IMR-90 (cell line): ENCODE measurements around the gene ATP5MK. TPM values are rescaled to one million over a fixed set of nuclear protein-coding genes. Genes with fewer than 3 reads are reported as not detected.

Source experiments
- ATAC-seq: fragments of 200-7000 bp; cut with Tn5 transposase; 2 replicates; pipeline ENCODE4 v1.9.1; 2020; ENCODE audit warnings: low read depth, mild to moderate bottlenecking, moderate library complexity
- BruUV-seq: library from RNA; stranded (reverse); fragments of 400-500 nt; replicated peaks from 2 replicates; lab custom pipeline; 2021; lab: Mats Ljungman, UMichigan
- CTCF ChIA-PET: fragments of 300-600 bp; formaldehyde crosslinking; extraction: SDS; loops from one replicate; lab custom pipeline; 2021; ENCODE audit warnings: antibody characterized with exemption; lab: Yijun Ruan, JAX
- POLR2A ChIA-PET: fragments of 300-600 bp; sonication (Branson Sonifier 250); formaldehyde crosslinking; loops from one replicate; lab custom pipeline; 2022; ENCODE audit warnings: antibody characterized with exemption; ENCODE audit not compliant: unreplicated experiment; lab: Charles Lee
- DNase-seq: peaks from one replicate; pipeline ENCODE4 v3.0.0; 2013
- H2AFZ ChIP-seq: replicated peaks from 2 replicates; pipeline ENCODE3; 2013; ENCODE audit warnings: low read length, mild to moderate bottlenecking; ENCODE audit not compliant: poor library complexity
- H2AK5ac ChIP-seq: 2 replicates; pipeline ENCODE4 v1.6.1; 2013; ENCODE audit warnings: low read depth, low read length, inconsistent platforms
- H2AK9ac ChIP-seq: replicated peaks from 2 replicates; pipeline ENCODE3; 2013; ENCODE audit warnings: mild to moderate bottlenecking, low read depth, low read length, moderate library complexity; ENCODE audit not compliant: poor library complexity
- H2BK120ac ChIP-seq: 2 replicates; pipeline ENCODE4 v1.6.1; 2013; ENCODE audit warnings: low read depth, low read length, inconsistent platforms
- H2BK15ac ChIP-seq: 3 replicates; pipeline ENCODE4 v1.6.1; 2013; ENCODE audit warnings: low read depth, low read length, inconsistent platforms
- H2BK20ac ChIP-seq: 2 replicates; pipeline ENCODE4 v1.6.1; 2013; ENCODE audit warnings: low read depth, mild to moderate bottlenecking, inconsistent platforms, low read length, moderate library complexity
- H2BK5ac ChIP-seq: 2 replicates; pipeline ENCODE4 v1.6.1; 2013; ENCODE audit warnings: mild to moderate bottlenecking, low read depth, low read length, inconsistent platforms; ENCODE audit not compliant: poor library complexity, severe bottlenecking
- H3K14ac ChIP-seq: replicated peaks from 2 replicates; pipeline ENCODE4 v1.6.1; 2013; ENCODE audit warnings: low read depth, low read length, inconsistent platforms
- H3K18ac ChIP-seq: 2 replicates; pipeline ENCODE4 v1.6.1; 2013; ENCODE audit warnings: low read depth, low read length, control low read depth
- H3K23ac ChIP-seq: 2 replicates; pipeline ENCODE4 v1.6.1; 2013; ENCODE audit warnings: low read depth, low read length, inconsistent platforms
- H3K27ac ChIP-seq: 2 replicates; pipeline ENCODE4 v1.5.1; 2013; ENCODE audit warnings: mild to moderate bottlenecking, control low read depth, low read length; ENCODE audit not compliant: insufficient read depth
- H3K27me3 ChIP-seq: 2 replicates; pipeline ENCODE4 v1.6.1; 2013; ENCODE audit warnings: low read length; ENCODE audit not compliant: control insufficient read depth, insufficient read depth
- H3K36me3 ChIP-seq: 2 replicates; pipeline ENCODE4 v1.6.1; 2013; ENCODE audit warnings: low read length, mixed read lengths; ENCODE audit not compliant: control insufficient read depth, insufficient read depth
- H3K4ac ChIP-seq: 2 replicates; pipeline ENCODE4 v1.6.1; 2013; ENCODE audit warnings: low read depth, low read length, inconsistent platforms
- H3K4me1 ChIP-seq: 2 replicates; pipeline ENCODE4 v1.6.1; 2013; ENCODE audit warnings: low read length, mixed read lengths; ENCODE audit not compliant: control insufficient read depth, insufficient read depth
- H3K4me2 ChIP-seq: 2 replicates; pipeline ENCODE4 v1.6.1; 2013; ENCODE audit warnings: low read depth, mild to moderate bottlenecking, control low read depth, low read length, moderate library complexity
- H3K4me3 ChIP-seq: 2 replicates; pipeline ENCODE4 v1.5.1; 2013; ENCODE audit warnings: low read depth, mild to moderate bottlenecking, control low read depth, low read length, moderate library complexity; ENCODE audit not compliant: insufficient read depth
- H3K56ac ChIP-seq: 2 replicates; pipeline ENCODE4 v1.6.1; 2013; ENCODE audit warnings: low read length, inconsistent platforms; ENCODE audit not compliant: insufficient read depth; ENCODE audit errors: extremely low read depth
- H3K79me1 ChIP-seq, 2 experiments: 2 replicates each; pipeline ENCODE4 v1.6.1; 2013; ENCODE audit warnings: low read length in 2 of 2, inconsistent platforms in 1 of 2, low read depth in 1 of 2
- H3K9ac ChIP-seq: 2 replicates; pipeline ENCODE4 v1.6.1; 2013; ENCODE audit warnings: low read depth, low read length, control low read depth
- H3K9me1 ChIP-seq: 2 replicates; pipeline ENCODE4 v1.6.1; 2013; ENCODE audit warnings: low read length, inconsistent platforms; ENCODE audit not compliant: insufficient read depth
- H3K9me3 ChIP-seq: 2 replicates; pipeline ENCODE4 v1.6.1; 2013; ENCODE audit warnings: low read length; ENCODE audit not compliant: control insufficient read depth, insufficient read depth
- H4K20me1 ChIP-seq: 2 replicates; pipeline ENCODE4 v1.6.1; 2013; ENCODE audit warnings: low read length, inconsistent platforms; ENCODE audit not compliant: insufficient read depth
- H4K5ac ChIP-seq: 2 replicates; pipeline ENCODE4 v1.6.1; 2013; ENCODE audit warnings: mild to moderate bottlenecking, low read depth, low read length, control low read depth
- H4K8ac ChIP-seq, 2 experiments: 2 replicates each; pipeline ENCODE4 v1.6.1; 2013; ENCODE audit warnings: low read depth in 2 of 2, low read length in 2 of 2, control low read depth in 1 of 2, inconsistent platforms in 1 of 2
- H4K91ac ChIP-seq: 2 replicates; pipeline ENCODE4 v1.6.1; 2013; ENCODE audit warnings: low read depth, low read length, inconsistent platforms; ENCODE audit not compliant: insufficient read depth
- CHD1 ChIP-seq: IDR thresholded peaks from 2 replicates; pipeline ENCODE4 v1.6.1; 2012; ENCODE audit warnings: low read depth, low read length, improper control_type of control experiment
- NFE2L2 ChIP-seq: fragments of 150-350 bp; IDR thresholded peaks from 2 replicates; pipeline ENCODE4 v1.6.1; 2016; ENCODE audit warnings: low read depth, mild to moderate bottlenecking, low read length
- POLR2A ChIP-seq: IDR thresholded peaks from 2 replicates; pipeline ENCODE4 v1.6.1; 2012; ENCODE audit warnings: mild to moderate bottlenecking, low read depth, low read length
- RAD21 ChIP-seq: IDR thresholded peaks from 2 replicates; pipeline ENCODE4 v1.6.1; 2012; ENCODE audit warnings: low read length, improper control_type of control experiment
- RCOR1 ChIP-seq: IDR thresholded peaks from 2 replicates; pipeline ENCODE4 v1.6.1; 2012; ENCODE audit warnings: mild to moderate bottlenecking, low read length, improper control_type of control experiment; ENCODE audit not compliant: insufficient replicate concordance
- USF2 ChIP-seq: fragments of 150-350 bp; IDR thresholded peaks from 2 replicates; pipeline ENCODE4 v1.6.1; 2017; ENCODE audit warnings: mild to moderate bottlenecking, antibody characterized with exemption, low read length, low read depth
- WGBS, 2 experiments: methylation state at CpG; one replicate each; pipeline versions ENCODE4 v1.1.5 to v1.1.7; 2013; ENCODE audit warnings: missing lambda C conversion rate in 2 of 2; ENCODE audit not compliant: insufficient read length in 1 of 2; ENCODE audit errors: extremely low coverage in 2 of 2; 5-methylcytosine and 5-hydroxymethylcytosine counted together
- dilution Hi-C: fragments of 300-500 bp; cut with HindIII; formaldehyde crosslinking; loops from one replicate; pipeline ENCODE4 v1.14.3; 2018; ENCODE audit warnings: low sequenced_read_pairs; ENCODE audit not compliant: unreplicated experiment
- in situ Hi-C: fragments of 300-500 bp; cut with MboI; formaldehyde crosslinking; loops from 3 replicates; pipeline ENCODE4 v1.14.3; 2019; ENCODE audit warnings: low sequenced_read_pairs, inconsistent platforms, mixed read lengths
- intact Hi-C: fragments of 100-400 bp; cut with micrococcal nuclease; formaldehyde crosslinking; loops from 2 replicates; pipeline ENCODE4 v1.10.0; 2022
- polyA plus RNA-seq, 3 experiments: library from polyadenylated mRNA; depleted of rRNA; stranded (reverse); fragments of >200 nt; gene quantifications; 2 replicates each; pipeline ENCODE4 v1.2.3, GENCODE V29; 2012; ENCODE audit warnings: low replicate concordance in 1 of 3
- total RNA-seq: library from RNA; depleted of rRNA; stranded (reverse); fragments of >200 nt; gene quantifications from 2 replicates; pipeline ENCODE4 v1.2.3, GENCODE V29; 2012
- TF ChIP-seq, protein P1 (sequence below): fragments of 150-350 bp; IDR thresholded peaks from 2 replicates; pipeline ENCODE4 v1.6.1; 2016; ENCODE audit warnings: low read depth, mild to moderate bottlenecking, low read length, moderate library complexity, borderline replicate concordance
- TF ChIP-seq, protein P2 (sequence below): conservative IDR thresholded peaks from 2 replicates; pipeline ENCODE4 v1.5.1; 2012; ENCODE audit warnings: mild to moderate bottlenecking, low read depth, low read length, improper control_type of control experiment

The ATP5MK gene
- total and polyA plus RNA-seq, 2 of the 4 experiments (the other 2 are of a cell fraction) = 73.4 to 101 TPM

GRCh38 chr10:103353281-103353680, 43.0 kb downstream of the ATP5MK start:
- BruUV-seq = no TSS peak
- no peak overlapping the region for H3K4ac ChIP-seq
- peaks cover 2% of the 10 kb centered on the region for H3K36me3 ChIP-seq
- in situ Hi-C loops (no loop called here), intact Hi-C loops (no loop called here), dilution Hi-C loops (no loop called here)
- ChIA-PET POLR2A (no interaction called here), CTCF (interaction anchor here (0.6 kb wide), 1 partner anchor 74 kb away, joined by 4 read pairs; no protein-coding TSS in a partner anchor)
- H2AK5ac ChIP-seq = no peak overlapping the region
- H3K27me3 ChIP-seq = no peaks in the 10 kb centered on the region
- H4K8ac ChIP-seq = no peak overlapping the region
- H4K91ac ChIP-seq = no peak overlapping the region
- no peak overlapping the region for H3K18ac ChIP-seq
- no peak for ATAC-seq
- no peak overlapping the region for H3K27ac ChIP-seq
- no CpG with 5 or more reads among the region's 2 CpGs for WGBS, 2 experiments
- no peak overlapping the region for H3K4me3 ChIP-seq
- H3K14ac ChIP-seq = no peak overlapping the region
- no peak overlapping the region for H4K5ac ChIP-seq
- H2BK5ac ChIP-seq = no peak overlapping the region
- DNase-seq = no peak
- H3K4me2 ChIP-seq = no peak overlapping the region
- H3K56ac ChIP-seq = no peak overlapping the region
- no peak overlapping the region for H3K23ac ChIP-seq
- H4K20me1 ChIP-seq = no peaks in the 10 kb centered on the region
- no peaks in the 10 kb centered on the region for H3K9me1 ChIP-seq
- TF ChIP-seq POLR2A (no peak), RCOR1 (no peak), RAD21 (no peak), NFE2L2 (no peak), CHD1 (no peak), USF2 (no peak)
- TF ChIP-seq, protein P1, sequence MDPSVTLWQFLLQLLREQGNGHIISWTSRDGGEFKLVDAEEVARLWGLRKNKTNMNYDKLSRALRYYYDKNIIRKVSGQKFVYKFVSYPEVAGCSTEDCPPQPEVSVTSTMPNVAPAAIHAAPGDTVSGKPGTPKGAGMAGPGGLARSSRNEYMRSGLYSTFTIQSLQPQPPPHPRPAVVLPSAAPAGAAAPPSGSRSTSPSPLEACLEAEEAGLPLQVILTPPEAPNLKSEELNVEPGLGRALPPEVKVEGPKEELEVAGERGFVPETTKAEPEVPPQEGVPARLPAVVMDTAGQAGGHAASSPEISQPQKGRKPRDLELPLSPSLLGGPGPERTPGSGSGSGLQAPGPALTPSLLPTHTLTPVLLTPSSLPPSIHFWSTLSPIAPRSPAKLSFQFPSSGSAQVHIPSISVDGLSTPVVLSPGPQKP = no peak
- TF ChIP-seq, protein P2, sequence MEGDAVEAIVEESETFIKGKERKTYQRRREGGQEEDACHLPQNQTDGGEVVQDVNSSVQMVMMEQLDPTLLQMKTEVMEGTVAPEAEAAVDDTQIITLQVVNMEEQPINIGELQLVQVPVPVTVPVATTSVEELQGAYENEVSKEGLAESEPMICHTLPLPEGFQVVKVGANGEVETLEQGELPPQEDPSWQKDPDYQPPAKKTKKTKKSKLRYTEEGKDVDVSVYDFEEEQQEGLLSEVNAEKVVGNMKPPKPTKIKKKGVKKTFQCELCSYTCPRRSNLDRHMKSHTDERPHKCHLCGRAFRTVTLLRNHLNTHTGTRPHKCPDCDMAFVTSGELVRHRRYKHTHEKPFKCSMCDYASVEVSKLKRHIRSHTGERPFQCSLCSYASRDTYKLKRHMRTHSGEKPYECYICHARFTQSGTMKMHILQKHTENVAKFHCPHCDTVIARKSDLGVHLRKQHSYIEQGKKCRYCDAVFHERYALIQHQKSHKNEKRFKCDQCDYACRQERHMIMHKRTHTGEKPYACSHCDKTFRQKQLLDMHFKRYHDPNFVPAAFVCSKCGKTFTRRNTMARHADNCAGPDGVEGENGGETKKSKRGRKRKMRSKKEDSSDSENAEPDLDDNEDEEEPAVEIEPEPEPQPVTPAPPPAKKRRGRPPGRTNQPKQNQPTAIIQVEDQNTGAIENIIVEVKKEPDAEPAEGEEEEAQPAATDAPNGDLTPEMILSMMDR = no peak
- H2AFZ ChIP-seq = peak overlapping the region; percentile 43
- H3K9ac ChIP-seq = no peak overlapping the region
- no peaks in the 10 kb centered on the region for H3K9me3 ChIP-seq
- H2AK9ac ChIP-seq = no peak overlapping the region
- no peak overlapping the region for H2BK15ac ChIP-seq
- H2BK20ac ChIP-seq = no peak overlapping the region
- no peak overlapping the region for H2BK120ac ChIP-seq
- peaks cover 12 to 22% of the 10 kb centered on the region in 2 experiments; a peak in 3 of 4 replicates for H3K79me1 ChIP-seq
- H3K4me1 ChIP-seq = no peaks in the 10 kb centered on the region
